Lower leg skin (tissue), 3 donors: ENCODE data around the gene APMAP.

Source experiments
- POLR2A ChIP-seq, 2 donors: fragments of 450-650 bp; IDR thresholded peaks; one replicate each; pipeline ENCODE4 v1.6.1; 2016 to 2017; ENCODE audit warnings: antibody characterized with exemption in 2 of 2, mild to moderate bottlenecking in 1 of 2, moderate library complexity in 1 of 2
- TF ChIP-seq, protein P1 (sequence below), 3 donors: fragments of 450-650 bp; IDR thresholded peaks; one replicate each; pipeline ENCODE4 v1.5.1; 2016; ENCODE audit warnings: antibody characterized with exemption in 3 of 3, mild to moderate bottlenecking in 3 of 3, moderate library complexity in 2 of 3

DNA sequence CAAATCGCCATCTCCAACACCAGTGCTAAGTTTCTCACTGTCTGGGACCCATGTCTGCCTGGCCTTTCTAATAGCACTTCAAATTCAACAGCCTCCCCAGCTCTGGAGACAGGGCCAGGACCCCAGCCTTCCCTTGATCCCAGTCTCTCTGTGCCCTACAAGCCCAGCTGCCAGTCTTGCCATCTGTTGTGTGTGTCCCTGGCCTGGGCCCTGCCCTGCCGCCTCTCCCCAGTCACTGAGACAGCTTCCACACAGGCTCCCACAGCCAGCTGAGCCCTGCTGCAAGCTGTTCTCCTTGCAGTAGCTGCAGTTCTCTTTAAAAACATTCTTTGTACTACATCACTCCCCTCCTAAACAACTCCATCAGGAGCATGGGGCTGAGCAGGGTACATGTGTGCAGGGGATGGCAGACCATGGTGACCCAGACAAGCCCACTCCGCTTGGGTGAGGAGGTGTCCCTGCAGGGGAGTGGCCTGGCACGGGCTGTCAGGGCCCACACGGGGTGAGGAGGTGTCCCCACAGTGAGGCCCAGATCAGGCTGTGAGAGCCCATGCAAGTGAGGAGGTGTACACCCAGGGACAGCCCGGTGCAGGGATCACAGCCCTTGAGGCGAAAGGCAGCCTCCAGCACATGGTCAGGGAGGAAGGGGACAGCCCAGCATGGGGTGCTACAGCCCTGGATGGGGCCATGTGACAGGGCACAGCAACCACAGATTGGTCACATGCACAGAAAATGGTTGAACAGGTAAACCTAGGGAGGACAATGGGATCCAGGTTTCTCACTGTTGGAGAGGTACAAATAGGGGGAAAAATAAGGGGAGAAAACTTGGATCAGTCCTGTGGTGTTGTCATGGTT, 27.3 kb downstream of the APMAP start:
- TF ChIP-seq, protein P1, sequence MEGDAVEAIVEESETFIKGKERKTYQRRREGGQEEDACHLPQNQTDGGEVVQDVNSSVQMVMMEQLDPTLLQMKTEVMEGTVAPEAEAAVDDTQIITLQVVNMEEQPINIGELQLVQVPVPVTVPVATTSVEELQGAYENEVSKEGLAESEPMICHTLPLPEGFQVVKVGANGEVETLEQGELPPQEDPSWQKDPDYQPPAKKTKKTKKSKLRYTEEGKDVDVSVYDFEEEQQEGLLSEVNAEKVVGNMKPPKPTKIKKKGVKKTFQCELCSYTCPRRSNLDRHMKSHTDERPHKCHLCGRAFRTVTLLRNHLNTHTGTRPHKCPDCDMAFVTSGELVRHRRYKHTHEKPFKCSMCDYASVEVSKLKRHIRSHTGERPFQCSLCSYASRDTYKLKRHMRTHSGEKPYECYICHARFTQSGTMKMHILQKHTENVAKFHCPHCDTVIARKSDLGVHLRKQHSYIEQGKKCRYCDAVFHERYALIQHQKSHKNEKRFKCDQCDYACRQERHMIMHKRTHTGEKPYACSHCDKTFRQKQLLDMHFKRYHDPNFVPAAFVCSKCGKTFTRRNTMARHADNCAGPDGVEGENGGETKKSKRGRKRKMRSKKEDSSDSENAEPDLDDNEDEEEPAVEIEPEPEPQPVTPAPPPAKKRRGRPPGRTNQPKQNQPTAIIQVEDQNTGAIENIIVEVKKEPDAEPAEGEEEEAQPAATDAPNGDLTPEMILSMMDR (IDR thresholded peaks at IDR 0.05), result no peak
- TF ChIP-seq POLR2A (IDR thresholded peaks at IDR 0.05), result no peak
